ENCODE data around the gene ZNF366. TPM values are rescaled to one million over a fixed set of nuclear protein-coding genes. Genes with fewer than 3 reads are reported as not detected.

The ZNF366 gene
- total RNA-seq, 1 donor from 2014 or later: not detected

DNA sequence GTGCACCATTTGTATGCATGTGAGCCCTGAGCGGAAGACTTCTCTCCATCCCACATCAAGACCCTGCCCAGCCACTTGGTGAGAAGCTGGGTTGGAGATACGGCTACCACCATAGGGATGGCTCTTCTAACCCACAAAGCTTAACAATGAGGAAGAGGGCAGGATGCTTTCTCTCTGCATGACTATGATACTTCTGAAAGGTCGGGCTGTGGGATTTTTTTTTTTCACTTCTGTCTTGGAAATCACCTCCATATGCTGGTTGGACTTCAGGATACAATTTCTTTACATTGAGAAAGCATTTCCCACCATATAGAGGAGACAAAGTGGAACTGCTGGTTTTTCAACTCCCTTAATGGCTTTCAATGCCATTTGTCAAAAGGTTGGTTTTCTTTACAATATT, 30.5 kb downstream of the ZNF366 start:
- H3K27me3 Mint-ChIP-seq (ENCODE audit: unreplicated experiment): no peaks in the 10 kb centered on the region

DNA sequence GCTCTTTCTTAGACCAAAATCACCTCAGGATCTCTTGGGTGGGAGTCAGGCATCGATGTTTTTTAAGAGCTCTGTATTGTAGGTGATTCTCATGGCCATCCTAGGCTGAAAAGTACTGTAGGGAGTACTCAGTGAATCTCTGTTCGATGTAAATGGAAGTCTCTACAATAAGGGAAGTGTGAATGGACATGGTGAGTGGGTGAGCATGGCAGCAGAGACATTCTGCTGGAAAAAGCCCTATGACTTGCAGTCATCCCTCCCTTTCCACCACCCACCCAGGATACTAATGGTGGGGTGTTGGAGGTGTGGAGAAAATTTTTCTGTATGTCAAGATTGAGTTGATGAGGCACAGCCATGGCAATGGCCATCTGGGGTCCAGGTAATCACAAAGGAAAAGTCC, 30.9 kb downstream of the ZNF366 start:
- H3K4me1 Mint-ChIP-seq (ENCODE audit: unreplicated experiment): peaks cover 49% of the 10 kb centered on the region
- no peak for DNase-seq (ENCODE audit: extremely low spot score, unreplicated experiment)
- no peaks in the 10 kb centered on the region for H3K27me3 Mint-ChIP-seq (ENCODE audit: unreplicated experiment)
- peaks cover 3% of the 10 kb centered on the region for H3K9me3 Mint-ChIP-seq (ENCODE audit: unreplicated experiment)
- no peak overlapping the region for H3K27ac Mint-ChIP-seq (ENCODE audit: unreplicated experiment)
- no peaks in the 10 kb centered on the region for H3K36me3 Mint-ChIP-seq (ENCODE audit: unreplicated experiment)
- no peak overlapping the region for H3K4me3 Mint-ChIP-seq (ENCODE audit: unreplicated experiment)
- TF ChIP-seq, protein P1, sequence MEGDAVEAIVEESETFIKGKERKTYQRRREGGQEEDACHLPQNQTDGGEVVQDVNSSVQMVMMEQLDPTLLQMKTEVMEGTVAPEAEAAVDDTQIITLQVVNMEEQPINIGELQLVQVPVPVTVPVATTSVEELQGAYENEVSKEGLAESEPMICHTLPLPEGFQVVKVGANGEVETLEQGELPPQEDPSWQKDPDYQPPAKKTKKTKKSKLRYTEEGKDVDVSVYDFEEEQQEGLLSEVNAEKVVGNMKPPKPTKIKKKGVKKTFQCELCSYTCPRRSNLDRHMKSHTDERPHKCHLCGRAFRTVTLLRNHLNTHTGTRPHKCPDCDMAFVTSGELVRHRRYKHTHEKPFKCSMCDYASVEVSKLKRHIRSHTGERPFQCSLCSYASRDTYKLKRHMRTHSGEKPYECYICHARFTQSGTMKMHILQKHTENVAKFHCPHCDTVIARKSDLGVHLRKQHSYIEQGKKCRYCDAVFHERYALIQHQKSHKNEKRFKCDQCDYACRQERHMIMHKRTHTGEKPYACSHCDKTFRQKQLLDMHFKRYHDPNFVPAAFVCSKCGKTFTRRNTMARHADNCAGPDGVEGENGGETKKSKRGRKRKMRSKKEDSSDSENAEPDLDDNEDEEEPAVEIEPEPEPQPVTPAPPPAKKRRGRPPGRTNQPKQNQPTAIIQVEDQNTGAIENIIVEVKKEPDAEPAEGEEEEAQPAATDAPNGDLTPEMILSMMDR (IDR thresholded peaks at IDR 0.05): no peak

More for the DNA sequence above, 30.5 kb downstream of the ZNF366 start:
- no peaks in the 10 kb centered on the region for H3K36me3 Mint-ChIP-seq (ENCODE audit: unreplicated experiment)
- H3K27ac Mint-ChIP-seq (ENCODE audit: unreplicated experiment): no peak overlapping the region
- H3K4me1 Mint-ChIP-seq (ENCODE audit: unreplicated experiment): peaks cover 45% of the 10 kb centered on the region
- DNase-seq (ENCODE audit: extremely low spot score, unreplicated experiment): no peak
- H3K9me3 Mint-ChIP-seq (ENCODE audit: unreplicated experiment): peaks cover 3% of the 10 kb centered on the region
- H3K4me3 Mint-ChIP-seq (ENCODE audit: unreplicated experiment): no peak overlapping the region
- TF ChIP-seq, protein P1 (IDR thresholded peaks at IDR 0.05): no peak

DNA sequence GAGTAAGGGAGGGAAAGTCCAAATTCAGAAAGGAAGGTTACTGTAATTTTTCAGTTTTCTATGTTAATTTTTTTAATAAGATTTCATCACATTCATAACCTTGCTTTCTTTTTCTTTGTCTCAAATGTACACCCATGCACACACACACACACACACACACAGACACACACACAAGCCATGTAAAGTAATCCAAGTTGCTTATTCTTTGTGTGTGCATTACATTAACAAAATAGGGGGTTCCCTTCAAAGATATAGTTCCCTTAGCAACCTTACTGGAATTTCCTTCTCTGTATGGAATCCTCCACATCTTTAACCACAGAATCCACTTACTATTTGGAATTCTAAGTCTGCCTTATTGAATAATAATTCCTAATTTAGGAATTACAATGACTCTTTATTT, 32.7 kb downstream of the ZNF366 start:
- Mint-ChIP-seq H3K9me3 (ENCODE audit: unreplicated experiment) (peaks cover 3% of the 10 kb centered on the region), H3K27ac (ENCODE audit: unreplicated experiment) (peak overlapping the region; percentile 69), H3K4me1 (ENCODE audit: unreplicated experiment) (peaks cover 63% of the 10 kb centered on the region), H3K4me3 (ENCODE audit: unreplicated experiment) (no peak overlapping the region), H3K27me3 (ENCODE audit: unreplicated experiment) (no peaks in the 10 kb centered on the region), H3K36me3 (ENCODE audit: unreplicated experiment) (no peaks in the 10 kb centered on the region)
- TF ChIP-seq, protein P1 (IDR thresholded peaks at IDR 0.05): no peak
- no peak for DNase-seq (ENCODE audit: extremely low spot score, unreplicated experiment)

DNA sequence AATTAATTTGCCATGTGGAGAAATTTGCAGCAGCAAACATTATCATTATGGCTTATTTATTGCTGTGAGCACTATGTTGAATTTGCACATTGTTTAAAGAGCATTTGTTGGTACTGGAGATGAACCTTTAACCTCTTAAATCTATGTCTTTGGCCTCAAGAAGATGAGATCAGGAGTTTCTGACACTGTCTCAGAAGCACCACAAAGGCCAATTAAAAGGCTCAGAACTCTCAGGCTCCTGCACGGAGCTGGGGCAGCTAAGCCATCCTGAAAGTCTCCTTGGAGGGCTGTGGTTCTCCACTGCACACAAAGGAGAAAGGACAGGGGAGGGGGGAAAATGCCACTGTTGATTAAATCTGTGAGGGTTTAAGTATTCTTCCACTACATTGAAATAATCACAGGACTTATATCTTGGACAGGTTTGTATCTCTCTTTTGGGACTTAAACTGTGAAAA, 33.1 kb downstream of the ZNF366 start:
- TF ChIP-seq, protein P1 (IDR thresholded peaks at IDR 0.05): no peak
- H3K36me3 Mint-ChIP-seq (ENCODE audit: unreplicated experiment): no peaks in the 10 kb centered on the region
- H3K27ac Mint-ChIP-seq (ENCODE audit: unreplicated experiment): peak overlapping the region; percentile 69
- peaks cover 3% of the 10 kb centered on the region for H3K9me3 Mint-ChIP-seq (ENCODE audit: unreplicated experiment)
- H3K4me1 Mint-ChIP-seq (ENCODE audit: unreplicated experiment): peaks cover 63% of the 10 kb centered on the region
- DNase-seq (ENCODE audit: extremely low spot score, unreplicated experiment): no peak
- no peak overlapping the region for H3K4me3 Mint-ChIP-seq (ENCODE audit: unreplicated experiment)
- no peaks in the 10 kb centered on the region for H3K27me3 Mint-ChIP-seq (ENCODE audit: unreplicated experiment)

DNA sequence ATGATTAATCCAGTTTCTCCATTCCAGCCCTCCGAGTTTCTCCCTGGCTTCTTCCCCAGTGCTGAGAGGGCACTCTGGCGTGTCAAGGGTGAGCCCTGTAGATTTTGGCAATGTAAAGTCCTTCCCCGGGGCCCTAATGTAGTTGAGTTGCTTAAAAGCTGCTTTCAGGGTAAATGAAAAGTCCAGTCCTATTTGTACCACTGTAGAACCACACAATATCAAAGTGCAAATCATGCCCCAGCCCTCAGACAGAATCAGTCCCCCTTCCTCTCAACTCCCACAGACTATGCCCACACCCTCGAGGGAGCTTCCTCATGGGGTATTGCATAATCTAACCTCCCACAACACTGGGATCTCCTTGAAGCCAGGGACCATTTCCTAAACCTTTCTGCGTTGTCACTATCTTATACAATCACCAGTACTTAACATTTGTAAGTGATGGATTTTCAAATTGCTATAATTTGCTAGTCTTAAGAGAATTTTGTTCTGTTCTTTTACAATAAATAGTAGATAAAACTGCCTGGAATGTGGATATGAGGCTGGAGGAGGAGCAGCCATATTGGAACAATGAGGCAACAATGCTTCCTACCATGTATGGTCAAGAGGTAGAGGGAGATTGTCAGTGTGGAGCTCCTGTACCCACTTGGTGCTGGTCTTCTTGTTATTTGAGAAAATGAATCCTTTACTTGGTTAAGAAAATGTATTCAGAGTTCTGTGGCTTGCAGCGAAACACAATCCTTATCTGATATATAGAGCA, 34.4 kb downstream of the ZNF366 start:
- peak overlapping the region; percentile 51 for H3K27ac Mint-ChIP-seq (ENCODE audit: unreplicated experiment)

More for the DNA sequence above, 34.4 kb downstream of the ZNF366 start:
- DNase-seq (ENCODE audit: extremely low spot score, unreplicated experiment): no peak
- Mint-ChIP-seq H3K27me3 (ENCODE audit: unreplicated experiment) (no peaks in the 10 kb centered on the region), H3K4me1 (ENCODE audit: unreplicated experiment) (peaks cover 72% of the 10 kb centered on the region), H3K4me3 (ENCODE audit: unreplicated experiment) (no peak overlapping the region), H3K9me3 (ENCODE audit: unreplicated experiment) (peaks cover 3% of the 10 kb centered on the region), H3K36me3 (ENCODE audit: unreplicated experiment) (no peaks in the 10 kb centered on the region)
- TF ChIP-seq, protein P1 (IDR thresholded peaks at IDR 0.05): no peak

All from osteocyte (in vitro differentiated cells).